Hepatocyte (in vitro differentiated cells): ENCODE data around the gene IFNA13. TPM values are rescaled to one million over a fixed set of nuclear protein-coding genes. Genes with fewer than 3 reads are reported as not detected.
"Not testable (repeated sequence)": the region's sequence is repeated elsewhere in the genome, so short reads cannot be mapped to it uniquely, and the experiment has no call there.

Source experiments
- DNase-seq: peaks from one replicate; pipeline ENCODE4 v3.0.0-alpha.2; 2016; ENCODE audit warnings: low spot score
- H2AFZ ChIP-seq: fragments of 200-600 bp; sonication (generic); 2 replicates; pipeline ENCODE4 v1.6.0; 2016; ENCODE audit warnings: antibody characterized with exemption, mild to moderate bottlenecking
- H3K27ac ChIP-seq: fragments of 200-600 bp; sonication (generic); 2 replicates; pipeline ENCODE4 v1.5.1; 2016; ENCODE audit warnings: mild to moderate bottlenecking
- H3K27me3 ChIP-seq: fragments of 200-600 bp; sonication (generic); 2 replicates; pipeline ENCODE4 v1.6.1; 2016
- H3K36me3 ChIP-seq: fragments of 200-600 bp; sonication (generic); replicated peaks from 2 replicates; pipeline ENCODE4 v1.5.1; 2016; ENCODE audit warnings: low read depth; ENCODE audit not compliant: insufficient read depth
- H3K4me1 ChIP-seq: fragments of 200-600 bp; sonication (generic); 2 replicates; pipeline ENCODE4 v1.5.1; 2016; ENCODE audit warnings: mild to moderate bottlenecking, moderate library complexity; ENCODE audit not compliant: insufficient read depth
- H3K4me2 ChIP-seq: fragments of 200-600 bp; sonication (generic); 2 replicates; pipeline ENCODE4 v1.6.0; 2016
- H3K4me3 ChIP-seq: fragments of 200-600 bp; sonication (generic); 2 replicates; pipeline ENCODE4 v1.5.1; 2016; ENCODE audit warnings: mild to moderate bottlenecking
- H3K79me2 ChIP-seq: fragments of 200-600 bp; sonication (generic); 2 replicates; pipeline ENCODE4 v1.6.0; 2017; ENCODE audit warnings: mild to moderate bottlenecking
- H3K9me2 ChIP-seq: fragments of 200-600 bp; sonication (generic); replicated peaks from 2 replicates; pipeline ENCODE4 v1.6.0; 2017; ENCODE audit warnings: mild to moderate bottlenecking; ENCODE audit not compliant: insufficient read depth
- H3K9me3 ChIP-seq: fragments of 200-600 bp; sonication (generic); 2 replicates; pipeline ENCODE4 v1.5.1; 2016; ENCODE audit warnings: low read depth, mild to moderate bottlenecking
- H4K20me1 ChIP-seq: fragments of 200-600 bp; sonication (generic); 2 replicates; pipeline ENCODE4 v1.6.0; 2016; ENCODE audit warnings: mild to moderate bottlenecking; ENCODE audit not compliant: insufficient read depth, poor library complexity, severe bottlenecking
- CTCF ChIP-seq: fragments of 200-600 bp; sonication (generic); IDR thresholded peaks from 2 replicates; pipeline ENCODE4 v1.5.1; 2016; ENCODE audit warnings: antibody characterized with exemption, mild to moderate bottlenecking; ENCODE audit not compliant: poor library complexity
- EZH2 ChIP-seq: fragments of 200-600 bp; sonication (generic); IDR thresholded peaks from 2 replicates; pipeline ENCODE4 v1.6.1; 2016; ENCODE audit warnings: antibody characterized with exemption, mild to moderate bottlenecking, borderline replicate concordance
- EZH2phosphoT487 ChIP-seq: fragments of 200-600 bp; sonication (generic); IDR thresholded peaks from one replicate; pipeline ENCODE4 v1.6.1; 2018; ENCODE audit warnings: antibody characterized with exemption, mild to moderate bottlenecking, low read depth, moderate library complexity; ENCODE audit not compliant: unreplicated experiment, severe bottlenecking
- WGBS: methylation state at CpG from one replicate; pipeline ENCODE4 v1.1.6; 2016; ENCODE audit warnings: low lambda C conversion rate; ENCODE audit errors: missing lambda C conversion rate; 5-methylcytosine and 5-hydroxymethylcytosine counted together
- polyA plus RNA-seq: library from polyadenylated mRNA; unstranded; fragments of >200 nt; fragmentation: Nextera tagmentation; extraction: Ambion mirVana; gene quantifications from 2 replicates; pipeline ENCODE4 v1.2.1, GENCODE V29; 2016
- total RNA-seq: library from RNA; depleted of rRNA; stranded (reverse); fragments of >200 nt; gene quantifications from 2 replicates; pipeline ENCODE4 v1.2.3, GENCODE V29; 2014

Gene IFNA13
- total and polyA plus RNA-seq, 2 experiments from 2014 or later: not detected

GRCh38 chr9:21383627-21384026, 15.8 kb upstream of the IFNA13 start:
- Histone ChIP-seq H2AFZ (no peak overlapping the region), H3K9me2 (no peaks in the 10 kb centered on the region), H3K27me3 (peaks cover 3% of the 10 kb centered on the region), H3K27ac (no peak overlapping the region), H3K36me3 (no peaks in the 10 kb centered on the region), H3K9me3 (no peaks in the 10 kb centered on the region), H3K79me2 (no peaks in the 10 kb centered on the region), H4K20me1 (no peaks in the 10 kb centered on the region), H3K4me1 (no peaks in the 10 kb centered on the region), H3K4me2 (no peak overlapping the region), H3K4me3 (no peak overlapping the region)
- WGBS: 76% methylated on average over 4 of the region's 4 CpGs
- TF ChIP-seq CTCF (no peak), EZH2phosphoT487 (no peak), EZH2 (no peak)
- DNase-seq: no peak

GRCh38 chr9:21381448-21382339, 13.8 kb upstream of the IFNA13 start:
- Histone ChIP-seq H3K79me2 (no peaks in the 10 kb centered on the region), H3K27me3 (no peaks in the 10 kb centered on the region), H3K27ac (peak overlapping the region; percentile 15), H3K9me3 (no peaks in the 10 kb centered on the region), H2AFZ (no peak overlapping the region), H3K36me3 (no peaks in the 10 kb centered on the region), H3K4me3 (no peak overlapping the region), H3K9me2 (no peaks in the 10 kb centered on the region), H4K20me1 (no peaks in the 10 kb centered on the region), H3K4me1 (no peaks in the 10 kb centered on the region), H3K4me2 (peak overlapping the region; percentile 33)
- peak; percentile 51 for DNase-seq
- TF ChIP-seq CTCF (no peak), EZH2 (no peak), EZH2phosphoT487 (no peak)
- WGBS: 42% methylated on average over 5 of the region's 5 CpGs

- not testable (repeated sequence) for H2AFZ ChIP-seq, H3K9me3 ChIP-seq, H3K27me3 ChIP-seq, DNase-seq, H3K36me3 ChIP-seq, H3K27ac ChIP-seq, H3K4me1 ChIP-seq, H3K9me2 ChIP-seq, H3K4me3 ChIP-seq, H4K20me1 ChIP-seq, H3K79me2 ChIP-seq, H3K4me2 ChIP-seq
- WGBS: 72% methylated on average over 4 of the region's 4 CpGs
Measured at GRCh38 chr9:21371467-21371866, 3.6 kb upstream of the IFNA13 start.

GRCh38 chr9:21367169-21367568, 688 bp downstream of the IFNA13 start:
- H3K27me3 ChIP-seq, H3K9me2 ChIP-seq, H3K4me1 ChIP-seq, H3K79me2 ChIP-seq, H3K4me2 ChIP-seq, H2AFZ ChIP-seq, DNase-seq, H3K27ac ChIP-seq, H3K4me3 ChIP-seq, H3K36me3 ChIP-seq, H3K9me3 ChIP-seq, H4K20me1 ChIP-seq: not testable (repeated sequence)
- WGBS: 97% methylated on average over 1 of the region's 2 CpGs
